HG03064 (cell line): ENCODE data around the gene GFOD2.

Experiments
- ATAC-seq: cut with Tn5 transposase; IDR thresholded peaks from one replicate; pipeline ENCODE4 v1.9.1; 2021; ENCODE audit warnings: low read depth; ENCODE audit not compliant: unreplicated experiment

GFOD2 gene

DNA sequence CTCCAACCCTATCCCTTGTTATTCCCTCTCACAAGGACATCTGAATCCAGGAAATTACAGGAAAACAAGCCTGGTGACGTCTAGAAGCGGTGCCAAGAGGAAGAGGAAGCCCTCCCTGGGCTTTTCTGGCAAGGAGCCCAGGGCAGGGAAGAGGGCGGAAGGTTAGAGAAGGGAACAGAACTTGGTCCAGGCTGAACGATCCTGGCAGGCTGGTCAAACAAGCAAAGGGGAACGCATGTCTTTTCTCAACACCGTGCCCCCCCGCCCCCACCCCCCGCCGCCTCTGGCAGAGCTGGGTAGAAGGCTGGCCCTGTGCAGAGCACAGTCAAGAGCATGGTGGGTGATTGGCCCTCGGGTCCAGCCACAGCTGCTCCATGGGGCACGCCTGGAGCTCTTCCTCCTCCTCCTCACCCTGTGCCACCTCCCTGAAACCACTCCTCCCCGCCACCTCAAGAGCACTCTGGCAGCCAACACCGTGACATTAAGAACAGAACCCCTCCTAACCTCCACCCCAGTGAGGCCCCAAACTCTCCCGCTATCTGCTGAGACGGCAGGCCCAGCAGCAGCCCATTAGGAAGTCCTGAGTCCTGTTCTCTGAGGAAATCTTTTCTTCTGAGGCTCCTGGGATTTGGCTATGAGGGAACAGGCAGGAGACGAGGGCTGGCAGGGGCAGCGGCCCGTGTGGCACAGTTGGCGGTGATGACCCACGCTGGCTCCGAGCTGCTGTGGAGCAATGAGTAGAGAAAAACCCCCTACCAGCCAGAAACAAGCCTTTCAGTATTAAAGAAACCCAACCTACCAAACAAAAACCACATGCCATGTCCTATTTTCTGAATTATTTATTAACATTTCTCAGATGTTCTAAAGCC, 45.2 kb downstream of the GFOD2 start:
- no peak for ATAC-seq

DNA sequence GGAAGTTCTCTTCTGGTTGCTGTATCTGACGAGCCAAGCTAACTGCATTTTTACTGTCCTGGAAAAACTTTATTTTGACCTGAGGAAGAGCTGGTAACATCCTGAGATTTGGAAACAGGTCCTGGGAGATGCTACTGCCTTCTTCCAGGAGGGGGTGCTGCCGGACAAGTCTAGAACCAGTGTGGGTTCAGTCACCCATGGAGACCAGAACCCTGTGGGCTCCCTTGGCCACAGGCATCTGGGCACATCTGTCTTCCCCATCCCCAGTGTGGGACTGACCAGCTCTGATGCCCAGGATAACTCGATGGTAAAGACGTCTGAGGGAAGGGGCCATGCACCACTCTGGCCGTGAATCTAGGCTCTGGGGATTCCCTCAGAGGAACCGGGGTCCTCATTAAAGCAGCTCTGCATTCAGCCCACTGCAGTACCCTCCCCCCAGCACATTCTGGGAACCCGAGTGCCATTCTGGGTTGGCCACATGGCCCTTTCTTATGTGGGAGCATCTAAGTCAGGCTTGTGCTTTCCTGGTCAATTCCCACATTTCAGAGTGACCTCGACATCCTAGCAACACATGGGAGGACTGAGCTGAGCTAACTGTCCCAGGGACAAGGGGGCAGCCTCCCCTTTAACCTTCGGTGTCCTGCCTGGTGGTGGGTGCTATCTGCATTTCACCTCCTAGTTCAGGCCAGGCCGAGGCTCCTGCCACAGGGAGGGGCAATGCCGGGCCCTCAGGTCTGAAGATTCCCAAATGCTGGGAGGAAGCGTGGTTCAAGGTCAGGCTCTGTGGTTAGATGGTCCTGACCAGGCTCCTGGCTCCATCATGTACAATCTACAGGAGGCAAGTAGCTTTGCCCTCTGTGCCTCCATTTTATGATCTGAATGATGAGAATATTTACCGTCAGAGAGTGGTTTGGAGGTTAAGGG, 46.1 kb downstream of the GFOD2 start:
- no peak for ATAC-seq

DNA sequence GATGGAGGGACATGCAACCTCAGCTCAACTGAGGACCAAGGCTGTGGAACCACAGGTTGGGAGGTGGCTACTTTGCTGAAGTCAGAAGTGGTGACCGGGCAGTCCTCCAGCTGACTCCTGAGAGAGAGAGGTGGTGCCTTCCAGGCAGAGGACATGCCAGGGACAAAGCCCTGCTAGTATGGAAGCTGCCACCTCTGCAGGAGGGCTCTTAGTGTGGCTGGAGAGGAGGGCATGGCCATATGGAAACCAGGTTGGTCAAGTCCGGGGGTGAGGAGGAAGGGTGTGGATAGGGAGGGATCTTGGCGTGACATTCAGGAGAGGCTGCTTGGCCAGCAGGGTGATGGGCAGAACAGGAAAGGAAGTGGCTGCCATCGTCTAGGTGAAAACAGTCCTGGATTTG, 46.8 kb downstream of the GFOD2 start:
- no peak for ATAC-seq

- ATAC-seq: no peak
Measured at GRCh38 chr16:67669499-67670101, 49.5 kb downstream of the GFOD2 start.

- ATAC-seq: no peak
Measured at GRCh38 chr16:67668495-67669157, 50.5 kb downstream of the GFOD2 start.

GRCh38 chr16:67667817-67668494, 51.2 kb downstream of the GFOD2 start:
- ATAC-seq: peak; percentile 57

- ATAC-seq: no peak
Measured at GRCh38 chr16:67667453-67667816, 51.7 kb downstream of the GFOD2 start.

GRCh38 chr16:67666559-67667452, 52.3 kb downstream of the GFOD2 start, which contains the start of the genes C16orf86 and ENKD1:
Gene C16orf86, plus strand, starts transcription at chr16:67666814. Its CDS starts 157 bp downstream, at chr16:67666971.
Gene ENKD1, minus strand, starts transcription at chr16:67666750. Its CDS starts 308 bp downstream, at chr16:67666442.
- no peak for ATAC-seq

GRCh38 chr16:67666032-67666551, 53.0 kb downstream of the GFOD2 start:
- ATAC-seq: no peak

GRCh38 chr16:67665598-67665997, 53.5 kb downstream of the GFOD2 start:
- no peak for ATAC-seq

- no peak for ATAC-seq
Measured at GRCh38 chr16:67664871-67665270, 54.2 kb downstream of the GFOD2 start.

DNA sequence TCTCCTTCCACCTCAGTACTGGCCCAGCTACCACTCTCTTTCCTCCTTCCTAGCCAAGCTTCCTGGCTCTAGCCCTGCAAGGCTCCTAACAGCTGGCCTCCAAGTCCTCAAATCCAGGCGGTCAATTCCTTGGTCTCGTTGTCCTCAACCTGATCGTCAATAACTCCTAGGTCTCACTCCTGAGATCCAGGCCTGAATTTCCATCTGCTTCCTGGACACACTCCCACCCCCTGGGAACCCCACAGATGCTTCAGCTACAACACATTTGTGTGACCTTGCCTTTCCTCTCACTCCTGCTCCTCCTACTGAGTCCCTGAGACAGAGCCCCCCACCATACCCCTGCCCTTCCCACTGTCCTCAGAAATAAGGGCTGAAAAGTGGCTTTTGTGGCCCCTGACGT, 54.9 kb downstream of the GFOD2 start:
- no peak for ATAC-seq

DNA sequence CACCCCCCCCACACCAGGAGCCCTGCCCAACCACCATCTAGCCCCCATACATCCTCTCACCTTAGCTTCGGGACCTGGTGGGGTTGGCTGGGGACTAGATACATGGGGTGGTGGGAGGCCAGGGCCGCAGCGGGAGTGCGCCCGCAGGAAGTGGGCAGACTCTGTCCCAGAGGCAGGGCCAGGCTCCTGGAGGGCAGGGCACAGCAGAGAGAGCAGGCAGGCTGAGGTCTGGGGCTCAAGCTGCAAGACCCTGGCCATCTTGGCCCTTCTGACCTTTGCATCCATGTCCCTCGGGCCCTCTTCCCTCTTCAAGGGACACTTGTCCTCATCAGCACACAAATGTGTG, 55.3 kb downstream of the GFOD2 start:
- no peak for ATAC-seq

GRCh38 chr16:67663151-67663876, 55.8 kb downstream of the GFOD2 start:
- no peak for ATAC-seq

GRCh38 chr16:67662653-67663010, 56.5 kb downstream of the GFOD2 start:
- no peak for ATAC-seq

GRCh38 chr16:67661886-67662652, 57.0 kb downstream of the GFOD2 start:
- ATAC-seq: no peak

GRCh38 chr16:67661101-67661761, 57.9 kb downstream of the GFOD2 start:
- no peak for ATAC-seq
